Naive thymus-derived CD4-positive, alpha-beta T cell (primary cell): Measurements from ENCODE around the gene TBC1D22B. TPM values are rescaled to one million over a fixed set of nuclear protein-coding genes. Genes with fewer than 3 reads are reported as not detected.
A peak's percentile ranks its signal among the peaks of the same experiment; 100 is the strongest.
"Not testable (repeated sequence)": the region's sequence is repeated elsewhere in the genome, so short reads cannot be mapped to it uniquely, and the experiment has no call there.

ENCODE experiments used
- ATAC-seq: fragments of 150-1000 bp; cut with Tn5 transposase; 2 replicates; pipeline ENCODE4 v1.10.0; 2021; ENCODE audit warnings: mild to moderate bottlenecking, moderate library complexity
- CTCF ChIA-PET: fragments of 350-600 bp; sonication (Branson Sonifier 250); formaldehyde crosslinking; loops from one replicate; lab custom pipeline; 2021; ENCODE audit warnings: antibody characterized with exemption; lab: Charles Lee
- POLR2A ChIA-PET: fragments of 350-600 bp; sonication (Branson Sonifier 250); formaldehyde crosslinking; loops from one replicate; lab custom pipeline; 2021; ENCODE audit warnings: antibody characterized with exemption, inconsistent platforms; lab: Charles Lee
- DNase-seq, 9 donors: peaks; one replicate each; pipeline versions ENCODE4 v3.0.0 to v3.0.0-alpha.2; 2020 to 2022; ENCODE audit warnings: mixed read lengths in 1 of 9
- H3K27ac ChIP-seq: one replicate; pipeline ENCODE4 v1.7.0; 2013; ENCODE audit warnings: mild to moderate bottlenecking, low read depth, low read length, moderate library complexity
- H3K27me3 ChIP-seq, 2 donors: one replicate each; pipeline ENCODE4 v1.7.0; 2013; ENCODE audit warnings: low read length in 2 of 2, mild to moderate bottlenecking in 2 of 2, moderate library complexity in 2 of 2; ENCODE audit not compliant: control insufficient read depth in 2 of 2, insufficient read depth in 2 of 2
- H3K36me3 ChIP-seq, 3 experiments: 1 replicate in 2 of 3; 2 replicates in 1 of 3; pipeline ENCODE4 v1.7.0; 2013; ENCODE audit warnings: low read length in 3 of 3, mild to moderate bottlenecking in 3 of 3, moderate library complexity in 1 of 3; ENCODE audit not compliant: insufficient read depth in 3 of 3, control insufficient read depth in 2 of 3
- H3K4me1 ChIP-seq, 2 donors: one replicate each; pipeline ENCODE4 v1.7.0; 2013; ENCODE audit warnings: low read length in 2 of 2, mild to moderate bottlenecking in 2 of 2, moderate library complexity in 1 of 2; ENCODE audit not compliant: control insufficient read depth in 2 of 2, insufficient read depth in 2 of 2
- H3K4me3 ChIP-seq: 2 replicates; pipeline ENCODE4 v1.7.0; 2013; ENCODE audit warnings: mild to moderate bottlenecking, low read length
- H3K9me3 ChIP-seq, 3 experiments: 1 replicate in 2 of 3; 2 replicates in 1 of 3; pipeline ENCODE4 v1.7.0; 2013; ENCODE audit warnings: low read length in 3 of 3; ENCODE audit not compliant: control insufficient read depth in 2 of 3
- H3K27ac Mint-ChIP-seq, 9 donors: one replicate each; pipeline ENCODE4 v1.8.0; 2020 to 2022; ENCODE audit warnings: mixed read lengths in 9 of 9, mild to moderate bottlenecking in 8 of 9, moderate library complexity in 5 of 9, inconsistent platforms in 2 of 9
- H3K27me3 Mint-ChIP-seq, 5 donors: one replicate each; pipeline ENCODE4 v1.8.0; 2021 to 2022; ENCODE audit warnings: mixed read lengths in 5 of 5, mild to moderate bottlenecking in 1 of 5
- H3K36me3 Mint-ChIP-seq, 5 donors: one replicate each; pipeline ENCODE4 v1.8.0; 2020 to 2022; ENCODE audit warnings: mixed read lengths in 5 of 5, mild to moderate bottlenecking in 3 of 5, inconsistent platforms in 1 of 5
- H3K4me1 Mint-ChIP-seq, 7 donors: one replicate each; pipeline ENCODE4 v1.8.0; 2020 to 2022; ENCODE audit warnings: mixed read lengths in 7 of 7, mild to moderate bottlenecking in 3 of 7, inconsistent platforms in 1 of 7
- H3K4me3 Mint-ChIP-seq, 10 donors: one replicate each; pipeline ENCODE4 v1.8.0; 2020 to 2022; ENCODE audit warnings: mild to moderate bottlenecking in 10 of 10, mixed read lengths in 10 of 10, moderate library complexity in 6 of 10, inconsistent platforms in 2 of 10
- H3K9me3 Mint-ChIP-seq, 11 donors: one replicate each; pipeline ENCODE4 v1.8.0; 2020 to 2022; ENCODE audit warnings: mixed read lengths in 11 of 11, mild to moderate bottlenecking in 4 of 11, inconsistent platforms in 1 of 11, moderate library complexity in 1 of 11
- intact Hi-C, 2 donors: fragments of 100-400 bp; cut with micrococcal nuclease; formaldehyde crosslinking; loops; one replicate each; pipeline ENCODE4 v1.15.1; 2023
- polyA plus RNA-seq, 2 donors: library from polyadenylated mRNA; unstranded; fragments of 300-500 nt; fragmentation: Illumina TruSeq; gene quantifications; one replicate each; pipeline ENCODE4 v1.2.3, GENCODE V29; 2021
- total RNA-seq, 6 experiments: library from RNA in 5 of 6; stranded (reverse) in 5 of 6; gene quantifications; 1 replicate in 5 of 6; 2 replicates in 1 of 6; pipeline ENCODE4 v1.2.3 and lab custom pipeline; 2021 to 2026

The TBC1D22B gene
- total and polyA plus RNA-seq, 7 experiments from 2014 or later = 7.7 to 23.5 (median 9.5) TPM

- CTCF ChIA-PET = no interaction called here
- Histone ChIP-seq H3K27me3 (no peaks in the 10 kb centered on the region), H3K4me3 (no peak overlapping the region), H3K27ac (no peak overlapping the region), H3K36me3 (peaks cover 0 to 29% (median 0%) of the 10 kb centered on the region in 3 experiments), H3K9me3 (no peaks in the 10 kb centered on the region), H3K4me1 (no peaks in the 10 kb centered on the region)
- POLR2A ChIA-PET = no interaction called here
- ATAC-seq (no peak), DNase-seq (no peak)
- H3K4me1 Mint-ChIP-seq = no peaks in the 10 kb centered on the region
- no peak overlapping the region for H3K27ac Mint-ChIP-seq
- no peaks in the 10 kb centered on the region for H3K9me3 Mint-ChIP-seq
- intact Hi-C loops = no loop called here
- H3K27me3 Mint-ChIP-seq = no peaks in the 10 kb centered on the region
- peaks cover 0 to 17% (median 10%) of the 10 kb centered on the region in 5 donors for H3K36me3 Mint-ChIP-seq
- no peak overlapping the region for H3K4me3 Mint-ChIP-seq
Measured at GRCh38 chr6:37331047-37331446, 73.5 kb downstream of the TBC1D22B start.

DNA sequence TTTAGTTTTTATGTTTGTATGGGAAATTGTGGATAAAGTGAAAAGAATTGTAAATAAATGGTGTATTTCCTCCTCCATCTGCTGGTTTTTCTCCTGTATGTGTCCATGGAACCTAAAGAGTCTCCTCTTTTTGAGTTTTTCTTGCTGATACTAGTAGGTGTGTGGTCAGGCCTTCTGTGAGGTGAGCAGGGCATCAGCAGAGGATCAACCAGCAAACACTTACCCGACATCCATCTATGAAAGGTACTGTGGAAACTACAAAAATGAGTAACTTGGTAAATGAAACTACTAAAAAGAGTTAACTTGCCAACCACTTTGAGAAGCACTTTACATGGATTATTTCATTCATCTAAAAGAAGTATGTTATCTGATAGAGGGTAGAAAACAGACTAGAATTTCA, 75.3 kb downstream of the TBC1D22B start:
- intact Hi-C loops = no loop called here
- CTCF ChIA-PET = no interaction called here

DNA sequence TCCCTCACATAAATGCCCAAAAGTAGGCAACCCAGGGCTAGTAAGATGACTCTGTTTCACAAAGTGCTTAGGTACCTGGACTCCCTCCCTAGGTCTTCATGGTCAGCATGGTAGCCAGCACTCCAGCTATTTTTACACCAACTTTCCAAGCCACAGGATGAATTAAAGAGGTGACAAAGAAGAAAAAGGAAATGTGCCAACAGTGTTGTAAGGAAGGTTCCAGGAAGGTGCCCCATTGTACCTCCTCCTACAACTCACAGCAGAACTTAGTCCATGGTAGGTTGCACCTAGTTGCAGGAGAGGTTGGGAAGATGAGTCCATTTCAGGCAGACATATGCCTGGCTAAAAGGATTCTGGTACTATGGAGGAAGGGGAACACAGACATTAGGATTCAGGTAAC, 76.5 kb downstream of the TBC1D22B start:
- ATAC-seq (no peak), DNase-seq (no peak)
- ChIA-PET CTCF (no interaction called here), POLR2A (no interaction called here)
- H3K27ac Mint-ChIP-seq = peak overlapping the region in 1 of 9 donors; percentile 26
- Histone ChIP-seq H3K27me3 (no peaks in the 10 kb centered on the region), H3K27ac (no peak overlapping the region), H3K9me3 (no peaks in the 10 kb centered on the region), H3K36me3 (peaks cover 0 to 29% (median 0%) of the 10 kb centered on the region in 3 experiments), H3K4me1 (no peaks in the 10 kb centered on the region), H3K4me3 (no peak overlapping the region)
- no peak overlapping the region for H3K4me3 Mint-ChIP-seq
- intact Hi-C loops = no loop called here
- H3K4me1 Mint-ChIP-seq = no peaks in the 10 kb centered on the region
- peaks cover 0 to 17% (median 10%) of the 10 kb centered on the region in 5 donors for H3K36me3 Mint-ChIP-seq
- H3K9me3 Mint-ChIP-seq = no peaks in the 10 kb centered on the region
- no peaks in the 10 kb centered on the region for H3K27me3 Mint-ChIP-seq

More for the DNA sequence above, 75.3 kb downstream of the TBC1D22B start:
- peaks cover 0 to 17% (median 10%) of the 10 kb centered on the region in 5 donors for H3K36me3 Mint-ChIP-seq
- Histone ChIP-seq H3K36me3 (peaks cover 0 to 29% (median 0%) of the 10 kb centered on the region in 3 experiments), H3K27me3 (no peaks in the 10 kb centered on the region), H3K9me3 (no peaks in the 10 kb centered on the region), H3K4me1 (no peaks in the 10 kb centered on the region), H3K4me3 (no peak overlapping the region), H3K27ac (no peak overlapping the region)
- H3K4me1 Mint-ChIP-seq = no peaks in the 10 kb centered on the region
- no peaks in the 10 kb centered on the region for H3K9me3 Mint-ChIP-seq
- POLR2A ChIA-PET = no interaction called here
- H3K27me3 Mint-ChIP-seq = no peaks in the 10 kb centered on the region
- H3K4me3 Mint-ChIP-seq = no peak overlapping the region
- no peak overlapping the region for H3K27ac Mint-ChIP-seq
- DNase-seq (no peak), ATAC-seq (no peak)

DNA sequence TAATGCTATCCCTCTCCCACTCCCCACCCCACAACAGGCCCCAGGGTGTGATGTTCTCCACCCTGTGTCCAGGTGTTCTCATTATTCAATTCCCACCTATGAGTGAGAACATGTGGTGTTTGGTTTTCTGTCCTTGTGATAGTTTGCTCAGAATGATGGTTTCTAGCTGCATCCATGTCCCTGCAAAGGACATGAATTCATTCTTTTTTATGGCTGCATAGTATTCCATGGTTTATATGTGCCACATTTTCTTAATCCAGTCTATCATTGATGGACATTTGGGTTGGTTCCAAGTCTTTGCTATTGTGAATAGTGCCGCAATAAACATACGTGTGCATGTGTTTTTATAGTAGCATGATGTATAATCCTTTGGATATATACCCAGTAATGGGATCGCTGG, 80.7 kb downstream of the TBC1D22B start:
- H3K4me1 Mint-ChIP-seq, H3K4me3 ChIP-seq, H3K36me3 ChIP-seq, ATAC-seq, H3K27ac Mint-ChIP-seq, intact Hi-C loops, H3K4me1 ChIP-seq, H3K27me3 ChIP-seq, H3K4me3 Mint-ChIP-seq, H3K9me3 ChIP-seq, H3K9me3 Mint-ChIP-seq, CTCF ChIA-PET, H3K27ac ChIP-seq, DNase-seq, POLR2A ChIA-PET: not testable (repeated sequence)
- Mint-ChIP-seq H3K36me3 (peaks cover 0 to 11% (median 1%) of the 10 kb centered on the region in 5 donors), H3K27me3 (peaks cover 0 to 10% (median 0%) of the 10 kb centered on the region in 5 donors)

GRCh38 chr6:37338745-37339255, 81.2 kb downstream of the TBC1D22B start:
- Mint-ChIP-seq H3K4me1 (no peaks in the 10 kb centered on the region), H3K36me3 (peaks cover 0 to 10% (median 0%) of the 10 kb centered on the region in 5 donors), H3K9me3 (no peaks in the 10 kb centered on the region), H3K27me3 (peaks cover 0 to 15% (median 0%) of the 10 kb centered on the region in 5 donors), H3K4me3 (no peak overlapping the region), H3K27ac (no peak overlapping the region)
- ATAC-seq (no peak), DNase-seq (no peak)
- no peak overlapping the region for H3K27ac ChIP-seq
- intact Hi-C loops = no loop called here
- CTCF ChIA-PET = interaction anchor here (0.8 kb wide), 1 partner anchor 13 kb away, joined by 3 read pairs; no protein-coding TSS in a partner anchor
- no peaks in the 10 kb centered on the region for H3K36me3 ChIP-seq
- no peaks in the 10 kb centered on the region for H3K9me3 ChIP-seq
- POLR2A ChIA-PET = no interaction called here
- H3K4me1 ChIP-seq = no peaks in the 10 kb centered on the region
- no peaks in the 10 kb centered on the region for H3K27me3 ChIP-seq
- no peak overlapping the region for H3K4me3 ChIP-seq

DNA sequence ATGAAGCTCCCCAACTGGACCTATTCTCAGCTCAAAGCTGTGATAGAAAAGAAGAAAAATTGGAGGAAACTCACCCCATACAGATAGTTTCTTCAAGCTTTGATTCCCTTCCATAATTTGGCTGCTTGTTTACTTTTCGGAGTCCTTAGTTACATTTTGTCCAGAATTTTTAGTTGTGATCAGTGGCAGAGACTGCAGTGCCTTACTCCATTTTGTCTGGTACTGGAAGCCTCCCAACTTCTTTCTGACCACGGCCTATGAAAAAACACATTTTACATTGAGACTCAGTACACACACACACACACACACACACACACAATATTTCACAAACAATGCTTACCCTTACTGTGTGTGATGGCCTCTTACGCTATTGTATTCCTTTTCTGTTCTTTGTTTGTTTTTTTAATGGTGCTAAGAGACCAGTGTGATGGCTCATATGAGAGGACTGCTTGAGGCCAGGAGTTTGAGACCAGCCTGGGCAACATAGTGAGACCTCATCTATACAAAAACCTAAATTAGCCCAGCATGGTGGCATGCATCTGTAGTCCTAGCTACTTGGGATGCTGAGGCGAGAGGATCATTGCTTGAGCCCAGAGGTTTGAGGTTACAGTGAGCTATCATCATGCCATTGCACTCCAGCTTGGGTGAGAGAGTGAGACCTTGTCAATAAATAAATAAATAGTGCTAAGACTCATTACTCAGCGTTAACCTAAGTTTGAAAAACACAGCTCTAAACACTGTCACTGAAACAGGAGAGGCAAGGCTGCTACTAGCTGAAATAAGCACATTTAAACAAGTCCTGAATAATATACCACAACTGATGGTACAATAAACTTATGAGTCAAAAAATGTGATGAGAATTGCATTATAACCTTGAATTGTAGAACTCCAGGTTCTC, 82.4 kb downstream of the TBC1D22B start:
- no peaks in the 10 kb centered on the region for H3K9me3 Mint-ChIP-seq
- peaks cover 0 to 24% (median 5%) of the 10 kb centered on the region in 5 donors for H3K27me3 Mint-ChIP-seq
- H3K4me1 ChIP-seq = no peaks in the 10 kb centered on the region
- H3K27ac Mint-ChIP-seq = no peak overlapping the region
- H3K36me3 ChIP-seq = no peaks in the 10 kb centered on the region
- intact Hi-C loops = no loop called here
- H3K9me3 ChIP-seq = no peaks in the 10 kb centered on the region
- no peak for DNase-seq
- H3K27me3 ChIP-seq = no peaks in the 10 kb centered on the region
- peaks cover 0 to 6% (median 0%) of the 10 kb centered on the region in 5 donors for H3K36me3 Mint-ChIP-seq
- no peak overlapping the region for H3K4me3 ChIP-seq
- ChIA-PET POLR2A (interaction anchor here (0.6 kb wide), 1 partner anchor 234 kb away, joined by 3 read pairs; no protein-coding TSS in a partner anchor), CTCF (interaction anchor here (0.8 kb wide), 1 partner anchor 14 kb away, joined by 3 read pairs; no protein-coding TSS in a partner anchor)
- no peak for ATAC-seq
- peaks cover 0 to 2% (median 0%) of the 10 kb centered on the region in 7 donors for H3K4me1 Mint-ChIP-seq
- no peak overlapping the region for H3K27ac ChIP-seq
- H3K4me3 Mint-ChIP-seq = no peak overlapping the region
